Measurements from ENCODE around the gene ACP3.

Gene ACP3

GRCh38 chr3:132318451-132318850 lies 1.2 kb downstream of the ACP3 start:
- no peak for DNase-seq

DNA sequence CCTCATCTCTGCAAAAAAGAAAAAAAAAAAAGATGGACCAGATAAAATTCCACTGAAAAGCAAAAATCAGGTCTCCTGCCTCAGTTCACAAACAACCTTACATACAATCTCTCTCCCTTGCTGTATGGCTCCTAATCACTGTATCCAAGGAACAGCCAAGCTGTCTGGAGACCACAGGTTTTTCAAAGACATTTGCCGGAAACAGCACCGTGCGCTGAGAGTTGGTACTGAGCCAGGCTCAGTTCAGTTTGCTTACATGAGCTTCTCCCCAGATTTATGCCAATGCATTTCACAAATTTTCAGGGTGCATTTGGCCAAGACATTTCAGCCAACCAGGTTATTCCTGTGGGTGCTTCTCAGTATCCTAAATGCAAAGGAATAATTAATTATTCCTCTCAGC lies 4.1 kb downstream of the ACP3 start:
- DNase-seq, result no peak

- no peak for DNase-seq
Observed at GRCh38 chr3:132325103-132325606, 7.9 kb downstream of the ACP3 start.

- DNase-seq, result no peak
Observed at GRCh38 chr3:132325634-132326033, 8.4 kb downstream of the ACP3 start.

DNA sequence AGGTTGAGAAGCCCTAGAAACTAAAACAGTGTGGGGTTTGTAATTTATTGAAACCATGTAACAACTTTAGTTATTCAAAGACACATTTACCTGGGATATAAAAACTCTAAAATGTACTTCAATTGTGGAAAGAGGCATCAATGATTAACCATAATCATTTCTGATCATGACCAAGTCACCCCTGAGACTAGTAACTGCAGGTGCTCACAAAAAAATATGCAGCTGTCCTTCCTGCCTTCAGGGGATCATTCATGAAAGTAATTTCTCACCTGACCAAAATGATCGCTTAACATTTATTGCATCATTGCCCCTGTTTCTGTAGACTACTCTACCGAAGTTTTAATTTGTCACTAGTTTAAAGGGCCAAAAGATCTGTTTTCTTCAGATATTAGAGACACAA lies 9.0 kb downstream of the ACP3 start:
- DNase-seq, result no peak

- DNase-seq, result no peak
Observed at GRCh38 chr3:132332082-132332481, 14.9 kb downstream of the ACP3 start.

DNA sequence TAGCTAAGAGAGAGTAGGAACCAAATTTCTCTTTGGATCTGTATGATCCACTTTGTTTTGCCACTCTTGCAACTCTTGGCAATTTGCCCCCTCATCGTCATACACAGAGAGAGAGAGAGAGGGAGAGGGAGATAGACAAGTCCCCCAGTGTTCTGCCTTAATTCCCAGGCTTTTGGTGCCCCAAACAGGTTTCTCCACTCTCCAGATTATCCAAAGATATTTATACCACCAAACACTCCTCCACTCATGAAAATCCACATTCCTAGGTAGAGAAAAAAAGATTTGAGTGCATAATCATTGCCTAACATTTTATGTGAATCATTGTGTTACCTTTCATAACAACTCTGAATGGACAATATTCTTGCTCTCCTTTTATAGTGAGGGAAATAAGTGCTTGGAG lies 15.3 kb downstream of the ACP3 start:
- no peak for DNase-seq

- no peak for DNase-seq
Observed at GRCh38 chr3:132341746-132342145, 24.5 kb downstream of the ACP3 start.

DNA sequence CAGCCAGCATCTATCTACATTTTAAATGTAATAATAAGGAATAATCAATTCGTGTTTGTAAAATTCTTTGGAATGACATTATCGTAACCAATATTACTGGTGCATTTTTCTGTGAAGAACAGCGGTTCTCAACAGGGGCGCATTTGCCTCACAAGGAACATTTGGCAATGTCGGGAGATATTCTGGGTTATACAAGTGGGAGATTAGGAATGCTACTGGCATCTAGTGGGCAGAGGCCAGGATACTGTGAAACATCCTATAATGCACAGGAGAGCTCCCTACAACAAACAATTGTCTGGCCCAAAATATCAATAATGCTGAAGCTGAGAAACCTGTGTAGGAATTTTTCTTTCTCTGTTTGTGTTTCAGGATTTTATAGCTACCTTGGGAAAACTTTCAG lies 25.0 kb downstream of the ACP3 start:
- no peak for DNase-seq

DNA sequence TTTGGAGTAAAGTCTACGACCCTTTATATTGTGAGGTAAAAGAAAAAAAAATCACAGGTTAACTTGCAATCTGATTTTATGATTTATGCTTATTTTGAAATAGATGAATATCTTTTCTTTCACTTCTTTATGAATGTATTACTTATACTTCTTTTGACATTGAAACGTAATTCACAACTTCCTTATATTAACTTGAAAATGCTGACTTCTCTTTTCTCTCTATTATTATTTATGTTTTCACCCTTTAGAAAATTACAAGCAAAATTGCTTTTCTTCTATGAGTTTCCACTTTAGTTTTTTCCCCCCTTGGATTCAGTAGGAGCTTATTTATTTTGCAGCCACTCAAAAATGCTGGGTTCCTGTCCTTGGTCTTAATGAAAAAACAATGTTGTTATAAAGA lies 25.4 kb downstream of the ACP3 start:
- DNase-seq, result no peak

- DNase-seq, result peak; percentile 35
Observed at GRCh38 chr3:132343018-132343612, 25.9 kb downstream of the ACP3 start.

DNA sequence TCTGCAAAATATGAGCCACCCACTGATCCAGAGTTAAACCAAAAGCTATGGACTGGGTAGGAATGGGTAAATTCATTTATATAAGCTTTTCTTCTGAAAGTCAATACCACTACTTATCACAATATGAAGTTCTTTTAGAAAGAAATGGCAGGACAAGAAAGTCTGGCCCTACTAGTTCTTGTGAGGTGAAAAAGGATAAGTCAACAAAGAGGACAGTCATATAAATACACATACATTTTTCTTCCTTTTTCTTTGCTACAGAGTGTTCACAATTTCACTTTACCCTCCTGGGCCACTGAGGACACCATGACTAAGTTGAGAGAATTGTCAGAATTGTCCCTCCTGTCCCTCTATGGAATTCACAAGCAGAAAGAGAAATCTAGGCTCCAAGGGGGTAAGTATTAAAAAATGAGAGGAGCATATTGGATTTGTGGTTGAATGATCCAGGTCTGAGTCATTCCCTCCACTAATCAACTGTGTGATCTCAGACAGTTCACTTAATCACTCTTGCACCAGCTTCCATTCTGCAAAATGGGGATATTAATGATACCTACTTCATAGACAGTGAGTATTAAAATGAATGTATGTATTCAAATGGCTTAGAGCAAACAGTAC lies 27.6 kb downstream of the ACP3 start:
- DNase-seq, result no peak

- DNase-seq, result no peak
Observed at GRCh38 chr3:132346841-132347736, 29.9 kb downstream of the ACP3 start.

DNA sequence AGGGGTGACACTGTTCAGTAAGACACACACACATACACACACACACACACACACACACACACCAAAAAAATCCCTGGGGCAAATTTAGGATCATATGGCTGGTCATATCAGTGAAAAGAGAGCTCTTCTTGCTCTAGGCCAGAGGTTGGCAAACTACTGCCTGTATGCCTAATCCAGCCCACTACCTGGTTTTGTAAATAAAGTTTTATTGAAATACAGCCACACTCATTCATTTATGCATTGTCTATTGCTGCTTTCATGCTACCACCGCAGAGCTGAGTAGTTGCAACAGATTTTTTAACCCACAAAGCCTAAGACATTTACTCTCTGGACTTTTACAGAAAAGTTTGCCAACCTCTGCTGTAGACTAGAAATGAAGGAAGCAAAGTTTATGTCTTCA lies 30.6 kb downstream of the ACP3 start:
- DNase-seq, result no peak

DNA sequence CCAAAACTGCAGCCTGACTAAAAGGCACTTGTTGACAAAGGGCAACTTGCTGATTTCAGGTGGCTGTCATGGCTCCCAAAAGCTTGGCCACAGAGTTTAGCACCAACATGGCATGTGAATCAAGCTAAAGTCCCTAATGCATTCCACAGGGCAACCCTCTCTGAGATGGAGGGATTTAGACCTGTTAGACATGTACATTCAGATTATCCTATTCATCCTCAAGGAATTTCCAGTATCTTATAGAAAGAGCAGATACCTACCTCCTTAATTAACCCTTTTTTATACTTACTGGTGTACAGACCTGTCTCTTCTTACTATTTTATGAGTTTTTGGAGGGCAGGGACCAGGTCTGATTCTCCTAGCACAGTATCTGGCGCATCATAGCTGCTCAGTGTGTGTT lies 31.3 kb downstream of the ACP3 start:
- no peak for DNase-seq

DNA sequence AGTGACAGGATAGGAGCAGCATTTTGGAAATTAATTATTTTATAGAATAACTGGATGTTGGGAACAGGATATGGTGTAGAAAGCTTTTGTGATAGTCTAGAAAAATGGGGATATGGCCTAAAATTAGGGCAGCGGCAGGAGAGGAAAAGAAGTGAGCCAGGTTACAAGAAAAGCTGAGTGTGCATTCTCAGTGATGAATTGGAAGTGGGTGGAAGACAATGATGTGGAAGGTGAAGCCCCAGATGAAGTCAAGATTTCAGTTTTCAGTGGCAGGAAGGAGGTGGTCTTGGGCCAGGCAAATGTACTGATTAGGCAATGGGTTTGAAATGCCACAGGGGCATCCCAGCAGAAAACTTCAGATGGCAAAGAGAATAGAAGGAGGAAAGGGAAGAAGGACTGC lies 33.6 kb downstream of the ACP3 start:
- DNase-seq, result no peak

DNA sequence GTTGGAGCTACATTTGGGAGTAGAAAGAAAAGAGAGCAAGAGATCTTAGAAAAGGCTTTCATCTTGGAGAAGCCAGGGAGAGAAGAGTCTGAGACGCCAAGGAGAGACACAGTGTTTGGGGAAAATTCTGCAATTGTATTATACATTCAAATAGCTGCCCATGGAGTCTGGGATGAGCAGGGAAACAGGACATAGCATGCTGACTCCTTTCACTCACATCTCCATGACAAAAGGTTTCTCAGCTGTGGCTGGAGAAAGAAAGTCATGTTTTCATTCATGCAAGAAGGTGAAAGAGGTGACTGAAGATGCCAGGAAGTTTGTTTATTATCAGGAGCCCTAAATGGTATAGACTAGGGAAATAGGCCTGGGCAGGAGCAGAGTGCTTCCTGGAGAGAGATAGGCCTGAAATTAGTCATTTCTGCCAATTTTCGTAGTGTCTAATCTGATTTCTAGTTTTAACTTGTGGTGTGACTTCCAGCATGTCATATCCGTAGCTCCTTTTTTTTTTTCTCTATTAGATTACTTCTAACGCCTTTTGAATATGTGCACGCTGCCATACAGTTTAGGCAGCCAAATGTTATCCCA lies 34.1 kb downstream of the ACP3 start:
- DNase-seq, result no peak

DNA sequence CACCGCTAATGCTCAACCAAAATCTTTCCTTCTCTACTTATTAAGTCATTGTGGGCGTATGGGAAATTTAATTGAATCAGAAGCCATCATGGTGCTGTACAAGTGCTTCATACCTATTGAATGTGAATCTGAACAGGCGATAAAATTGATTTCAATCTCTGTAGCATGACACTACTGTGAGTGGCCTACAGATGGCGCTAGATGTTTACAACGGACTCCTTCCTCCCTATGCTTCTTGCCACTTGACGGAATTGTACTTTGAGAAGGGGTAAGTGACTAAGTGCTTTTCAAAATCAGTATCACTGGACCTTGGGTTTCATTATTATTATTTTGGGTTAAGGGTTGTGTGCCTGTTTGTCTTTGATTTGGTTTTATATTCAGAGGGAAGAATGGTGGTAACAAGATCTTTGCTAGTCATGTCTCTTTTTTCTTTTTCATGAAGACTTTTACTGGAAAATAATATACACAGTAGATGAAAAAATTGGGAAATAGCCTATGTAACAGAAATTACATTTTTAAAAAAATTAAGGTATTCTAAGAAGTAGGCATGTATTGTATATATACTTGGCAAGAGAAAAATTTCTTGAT lies 35.4 kb downstream of the ACP3 start:
- DNase-seq, result peak; percentile 44

- DNase-seq, result no peak
Observed at GRCh38 chr3:132354916-132355702, 37.9 kb downstream of the ACP3 start.

DNA sequence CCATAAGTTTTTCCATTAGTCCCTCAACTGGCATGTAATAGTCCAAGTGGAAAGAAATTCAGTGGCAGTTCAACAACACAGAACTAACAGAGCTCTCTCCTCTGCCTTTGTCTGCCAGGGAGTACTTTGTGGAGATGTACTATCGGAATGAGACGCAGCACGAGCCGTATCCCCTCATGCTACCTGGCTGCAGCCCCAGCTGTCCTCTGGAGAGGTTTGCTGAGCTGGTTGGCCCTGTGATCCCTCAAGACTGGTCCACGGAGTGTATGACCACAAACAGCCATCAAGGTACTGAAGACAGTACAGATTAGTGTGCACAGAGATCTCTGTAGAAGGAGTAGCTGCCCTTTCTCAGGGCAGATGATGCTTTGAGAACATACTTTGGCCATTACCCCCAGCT lies 39.4 kb downstream of the ACP3 start:
- DNase-seq, result no peak

GRCh38 chr3:132360717-132361116 lies 43.5 kb downstream of the ACP3 start:
- no peak for DNase-seq

GRCh38 chr3:132362329-132362728 lies 45.1 kb downstream of the ACP3 start:
- no peak for DNase-seq

All from GDM1 (cell line).